Activated CD4-positive, alpha-beta T cell treated with anti-CD3 and anti-CD28 coated beads for 4 hours (primary cell): ENCODE data around the gene CEACAM4.
"Not testable (repeated sequence)": the region's sequence is repeated elsewhere in the genome, so short reads cannot be mapped to it uniquely, and the experiment has no call there.

Experiments used
- DNase-seq, 2 donors: peaks; one replicate each; pipeline ENCODE4 v3.0.0-alpha.2; 2020

CEACAM4 gene

GRCh38 chr19:41582577-41583182 is 44.2 kb downstream of the CEACAM4 start:
- DNase-seq = not testable (repeated sequence)

- DNase-seq = not testable (repeated sequence)
These were observed 45.8 kb downstream of the CEACAM4 start for GRCh38 chr19:41581068-41581467.

GRCh38 chr19:41578886-41579285 is 48.0 kb downstream of the CEACAM4 start:
- no peak for DNase-seq

DNA sequence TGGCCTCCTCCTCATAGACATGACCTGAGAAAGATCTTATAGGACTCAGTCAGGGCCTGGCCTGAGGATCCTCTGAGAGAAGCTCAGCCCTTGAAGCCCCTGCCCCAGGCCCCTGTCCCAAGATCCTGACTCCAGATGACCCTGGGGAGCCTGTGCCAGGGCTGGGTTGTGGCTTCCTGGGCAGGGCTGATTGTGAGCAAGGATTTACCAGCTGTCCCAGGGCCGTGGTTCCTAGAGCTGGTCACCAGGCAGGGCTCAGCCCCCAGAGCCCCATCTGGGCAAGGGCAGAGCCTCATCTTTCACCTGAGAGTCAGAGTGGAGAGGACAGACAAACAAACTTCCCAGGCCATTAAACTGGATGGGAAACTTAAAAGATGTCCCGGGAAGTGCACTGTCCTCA is 49.0 kb downstream of the CEACAM4 start:
- no peak for DNase-seq

DNA sequence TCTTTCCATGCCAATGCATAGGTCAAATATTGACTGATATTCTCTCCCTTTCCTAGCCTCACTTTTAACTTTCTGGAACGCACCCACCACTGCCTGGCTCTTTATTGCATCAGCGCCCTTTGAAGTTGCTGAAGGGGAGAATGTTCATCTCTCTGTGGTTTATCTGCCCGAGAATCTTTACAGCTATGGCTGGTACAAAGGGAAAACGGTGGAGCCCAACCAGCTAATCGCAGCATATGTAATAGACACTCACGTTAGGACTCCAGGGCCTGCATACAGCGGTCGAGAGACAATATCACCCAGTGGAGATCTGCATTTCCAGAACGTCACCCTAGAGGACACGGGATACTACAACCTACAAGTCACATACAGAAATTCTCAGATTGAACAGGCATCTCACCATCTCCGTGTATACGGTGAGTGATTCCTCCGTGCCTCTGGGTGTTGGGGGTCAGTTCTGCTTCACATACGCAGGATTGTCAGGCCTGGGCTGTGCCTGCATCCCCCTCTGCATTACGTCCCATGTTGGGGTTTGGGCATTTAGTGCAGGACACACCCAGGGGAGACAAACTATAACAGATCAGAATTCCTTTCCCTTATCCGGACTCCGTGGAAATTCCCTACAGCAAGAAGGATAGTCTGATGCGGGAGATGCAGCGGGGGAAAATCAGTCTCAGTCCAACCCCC is 49.6 kb downstream of the CEACAM4 start:
- no peak for DNase-seq

- DNase-seq = peak; percentile 40
These were observed 50.9 kb downstream of the CEACAM4 start, which contains the start of gene CEACAM21 for GRCh38 chr19:41575998-41576397. CEACAM21 (plus strand) TSS chr19:41576166; CDS start chr19:41576275, 109 bp downstream.

- peak; percentile 83 to 84 for DNase-seq
These were observed 56.2 kb downstream of the CEACAM4 start for GRCh38 chr19:41570639-41571112.

DNA sequence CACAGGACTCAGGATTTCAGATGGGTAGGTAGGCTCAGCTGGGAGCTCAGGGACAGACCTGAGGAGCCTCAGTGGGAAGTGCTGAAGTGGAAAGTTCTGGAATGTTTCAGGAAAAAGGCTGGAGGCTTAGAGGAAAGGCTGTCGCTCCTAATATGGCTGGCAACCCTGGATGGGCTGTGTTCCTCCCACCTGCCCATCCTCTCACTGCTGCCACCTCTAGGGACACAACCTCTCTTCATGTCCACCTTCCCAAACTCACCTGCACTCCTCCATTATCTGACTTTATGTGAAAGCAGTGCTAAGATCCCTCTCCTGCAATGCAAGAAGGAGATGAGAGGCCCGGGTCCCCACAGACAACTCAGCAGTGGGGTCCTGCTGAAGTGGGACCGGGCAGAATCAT is 56.7 kb downstream of the CEACAM4 start:
- DNase-seq = no peak

- no peak for DNase-seq
These were observed 57.3 kb downstream of the CEACAM4 start for GRCh38 chr19:41569481-41570150.
